GM18502 (cell line): ENCODE data around the gene BUB3.

Experiments
- ATAC-seq: cut with Tn5 transposase; IDR thresholded peaks from one replicate; pipeline ENCODE4 v1.9.1; 2021; ENCODE audit warnings: mild to moderate bottlenecking; ENCODE audit not compliant: unreplicated experiment, poor library complexity

The BUB3 gene

GRCh38 chr10:123154092-123154710, at the start of gene BUB3:
Gene BUB3, plus strand, starts transcription at chr10:123154402. Its CDS starts 516 bp downstream, at chr10:123154918.
- peak; percentile 90 for ATAC-seq

- ATAC-seq: no peak
Observed at GRCh38 chr10:123109466-123109865, 44.7 kb upstream of the BUB3 start.

GRCh38 chr10:123117644-123118417, 36.4 kb upstream of the BUB3 start:
- no peak for ATAC-seq

- no peak for ATAC-seq
Observed at GRCh38 chr10:123119081-123119480, 35.1 kb upstream of the BUB3 start.

- no peak for ATAC-seq
Observed at GRCh38 chr10:123126246-123126645, 28.0 kb upstream of the BUB3 start.

GRCh38 chr10:123129618-123130271, 24.5 kb upstream of the BUB3 start:
- ATAC-seq: no peak

- no peak for ATAC-seq
Observed at GRCh38 chr10:123132576-123133477, 21.4 kb upstream of the BUB3 start.

- ATAC-seq: no peak
Observed at GRCh38 chr10:123133541-123134342, 20.5 kb upstream of the BUB3 start.

GRCh38 chr10:123134343-123134914, 19.8 kb upstream of the BUB3 start:
- ATAC-seq: no peak

- no peak for ATAC-seq
Observed at GRCh38 chr10:123134915-123135414, 19.2 kb upstream of the BUB3 start.

- ATAC-seq: peak; percentile 48
Observed at GRCh38 chr10:123135415-123136141, 18.6 kb upstream of the BUB3 start, which contains the start of gene HMX3. Gene HMX3, plus strand, starts transcription at chr10:123135970. Its CDS starts 81 bp downstream, at chr10:123136051.

GRCh38 chr10:123136221-123136805, 17.9 kb upstream of the BUB3 start:
- ATAC-seq: no peak

- no peak for ATAC-seq
Observed at GRCh38 chr10:123136806-123137642, 17.2 kb upstream of the BUB3 start.

- no peak for ATAC-seq
Observed at GRCh38 chr10:123139165-123139520, 15.1 kb upstream of the BUB3 start.

- ATAC-seq: no peak
Observed at GRCh38 chr10:123139521-123140163, 14.6 kb upstream of the BUB3 start.

GRCh38 chr10:123140164-123140982, 13.8 kb upstream of the BUB3 start:
- ATAC-seq: no peak
